ENCODE data around the gene CELF2. TPM values are rescaled to one million over a fixed set of nuclear protein-coding genes. Genes with fewer than 3 reads are reported as not detected.

CELF2 gene
- total RNA-seq, 1 donor: 135 TPM

DNA sequence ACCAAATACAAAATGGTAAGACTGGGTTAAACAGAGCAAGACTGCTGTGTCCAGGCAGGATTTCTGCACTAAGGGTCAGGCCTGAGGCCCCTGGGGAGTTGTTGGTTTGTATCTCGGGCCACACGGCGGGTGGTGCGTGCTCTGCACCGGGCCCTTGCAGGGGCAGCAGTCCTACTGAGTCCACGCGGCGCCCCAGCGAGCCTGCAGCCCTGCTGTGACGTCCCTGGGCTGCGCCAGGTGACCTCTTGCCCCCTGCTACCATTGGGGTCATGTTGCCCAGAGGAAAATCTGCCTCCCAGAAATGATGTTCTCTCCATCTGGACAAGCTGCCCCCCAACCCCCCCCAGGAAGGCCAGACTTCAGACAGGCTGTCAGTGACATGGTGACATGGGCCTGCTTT, 281.5 kb downstream of the CELF2 start:
- H3K4me3 ChIP-seq (ENCODE audit: low read length): no peak overlapping the region
- H3K27me3 ChIP-seq (ENCODE audit: insufficient read depth, low read length): no peaks in the 10 kb centered on the region
- no peaks in the 10 kb centered on the region for H3K4me1 ChIP-seq (ENCODE audit: insufficient read depth, low read length)
- H3K9me3 ChIP-seq (ENCODE audit: low read depth, low read length): no peaks in the 10 kb centered on the region

DNA sequence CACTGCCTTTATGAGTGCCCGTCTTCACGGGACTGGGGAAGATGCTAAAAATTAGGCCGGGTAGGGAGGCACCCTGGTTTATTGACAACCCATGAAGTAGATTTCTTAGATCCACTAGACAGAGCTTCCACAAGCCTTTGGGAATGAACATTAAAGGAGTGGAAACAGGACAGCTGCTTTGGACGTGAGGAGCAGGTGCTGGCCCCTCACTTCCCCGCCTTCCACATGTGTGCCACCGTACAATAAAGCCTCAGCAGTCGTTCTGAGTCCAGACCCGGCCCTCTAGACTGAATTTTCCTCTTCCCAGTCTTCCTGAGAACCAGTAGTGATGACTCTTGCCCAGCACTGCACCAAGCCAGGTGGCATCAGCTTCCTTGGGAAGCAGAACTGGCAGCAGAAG, 282.4 kb downstream of the CELF2 start:
- Histone ChIP-seq H3K4me1 (ENCODE audit: insufficient read depth, low read length) (no peaks in the 10 kb centered on the region), H3K9me3 (ENCODE audit: low read depth, low read length) (no peaks in the 10 kb centered on the region), H3K4me3 (ENCODE audit: low read length) (no peak overlapping the region), H3K27me3 (ENCODE audit: insufficient read depth, low read length) (no peaks in the 10 kb centered on the region)

DNA sequence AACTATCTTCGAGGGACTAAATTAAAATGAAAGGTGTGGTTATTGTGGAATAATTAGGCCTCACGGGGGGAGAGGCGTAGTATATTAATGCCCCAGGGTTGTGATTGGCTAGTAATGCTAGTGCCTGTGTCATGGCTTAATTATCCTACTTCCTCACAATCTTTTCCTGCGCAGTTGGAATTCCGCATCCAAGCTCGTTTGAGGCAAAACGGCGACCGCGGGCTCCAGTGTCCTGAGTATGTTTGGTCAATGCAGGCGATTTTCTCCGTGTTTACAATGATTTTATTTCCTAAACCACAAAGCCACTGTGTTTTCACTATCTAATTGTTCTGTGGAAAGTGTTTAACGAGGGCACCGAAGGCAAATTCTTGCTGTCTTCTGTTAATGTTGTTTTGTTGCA, 282.9 kb downstream of the CELF2 start:
- H3K9me3 ChIP-seq (ENCODE audit: low read depth, low read length): no peaks in the 10 kb centered on the region
- H3K4me1 ChIP-seq (ENCODE audit: insufficient read depth, low read length): no peaks in the 10 kb centered on the region
- H3K4me3 ChIP-seq (ENCODE audit: low read length): no peak overlapping the region
- no peaks in the 10 kb centered on the region for H3K27me3 ChIP-seq (ENCODE audit: insufficient read depth, low read length)

DNA sequence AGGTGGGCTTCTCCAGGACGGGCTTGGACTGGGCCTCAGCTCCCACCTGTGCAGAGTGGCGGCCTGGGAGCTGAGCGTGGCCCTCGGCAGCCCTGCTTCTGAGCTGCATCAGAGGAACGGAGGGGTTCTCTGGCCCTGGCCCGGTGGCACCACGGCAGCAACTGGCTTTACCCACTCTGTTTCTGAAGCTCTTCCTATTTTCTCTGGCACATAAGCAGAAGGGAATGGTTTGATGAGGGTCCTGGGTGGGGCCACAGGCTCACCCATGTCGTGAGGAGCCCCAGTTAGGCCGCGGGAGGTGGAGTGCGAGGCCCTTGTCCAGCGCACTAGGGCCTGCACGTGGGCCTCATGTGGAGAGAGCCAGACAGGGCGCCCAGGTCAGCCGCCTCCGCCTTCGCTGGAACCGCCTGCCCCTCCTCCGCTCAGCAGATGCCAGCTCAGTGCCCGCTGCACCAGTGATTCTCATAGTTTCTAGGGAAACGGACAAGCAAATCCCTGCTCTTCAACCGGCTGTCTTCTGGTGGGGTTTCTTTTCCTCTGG, 284.0 kb downstream of the CELF2 start:
- Histone ChIP-seq H3K4me1 (ENCODE audit: insufficient read depth, low read length) (no peaks in the 10 kb centered on the region), H3K9me3 (ENCODE audit: low read depth, low read length) (no peaks in the 10 kb centered on the region), H3K27me3 (ENCODE audit: insufficient read depth, low read length) (no peaks in the 10 kb centered on the region), H3K4me3 (ENCODE audit: low read length) (no peak overlapping the region)

DNA sequence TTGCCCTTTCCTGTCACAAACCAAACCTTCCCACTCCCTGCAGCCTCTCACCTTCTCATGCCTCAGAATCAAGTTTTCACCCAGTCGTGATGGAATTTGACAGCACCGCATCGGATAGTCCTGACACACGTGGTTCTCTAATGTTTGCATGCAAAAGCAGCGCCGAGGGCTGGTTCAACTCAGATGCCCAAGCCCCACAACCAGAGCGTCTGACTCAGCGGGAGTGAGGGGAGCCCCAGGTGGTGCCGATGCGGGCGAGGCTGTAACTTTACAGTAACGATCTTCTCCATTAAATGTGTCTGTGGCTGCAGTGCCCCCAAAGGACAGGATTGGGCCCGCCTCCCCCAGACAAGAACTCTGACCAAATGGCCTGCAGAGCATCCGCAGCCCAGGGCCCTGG, 284.5 kb downstream of the CELF2 start:
- H3K4me1 ChIP-seq (ENCODE audit: insufficient read depth, low read length): no peaks in the 10 kb centered on the region
- H3K27me3 ChIP-seq (ENCODE audit: insufficient read depth, low read length): no peaks in the 10 kb centered on the region

DNA sequence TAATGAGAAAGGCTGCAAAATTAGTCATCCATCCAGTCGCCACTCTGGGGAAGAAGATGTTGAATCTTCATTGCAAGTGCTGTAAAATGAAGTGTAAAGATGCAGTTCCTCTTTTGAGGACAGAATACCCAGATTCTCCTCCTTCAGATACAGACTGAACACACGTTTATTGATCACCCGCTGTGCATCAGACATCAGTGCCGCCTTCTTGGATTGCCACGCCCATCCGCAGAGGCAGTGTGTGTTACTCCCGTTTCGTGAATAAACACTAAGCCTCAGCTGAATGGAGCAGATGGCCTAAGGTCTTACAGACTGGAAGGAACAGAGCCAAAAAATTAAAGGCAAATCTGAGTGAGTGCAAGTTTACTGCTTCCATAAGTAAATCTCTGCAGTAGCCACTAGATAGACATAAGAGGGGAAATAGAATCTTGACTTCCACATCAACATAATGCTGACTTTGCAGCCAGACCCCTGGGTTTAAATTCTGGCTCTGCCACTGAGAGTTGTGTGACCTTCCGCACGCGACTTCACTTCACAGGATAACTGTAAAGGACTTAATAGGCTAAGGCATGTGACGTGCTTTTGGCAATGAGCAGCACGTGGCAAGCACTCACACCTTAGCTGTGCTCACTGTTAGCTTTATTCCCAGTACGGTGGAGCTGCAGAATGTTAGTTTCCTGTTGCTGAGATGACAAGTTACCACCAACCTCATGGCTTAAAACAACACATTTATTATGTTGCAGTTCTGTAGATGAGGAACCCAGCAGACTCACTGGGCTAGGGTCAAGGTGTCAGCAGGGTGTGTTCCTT, 285.9 kb downstream of the CELF2 start:
- Histone ChIP-seq H3K4me3 (ENCODE audit: low read length) (no peak overlapping the region), H3K4me1 (ENCODE audit: insufficient read depth, low read length) (no peaks in the 10 kb centered on the region), H3K27me3 (ENCODE audit: insufficient read depth, low read length) (no peaks in the 10 kb centered on the region), H3K9me3 (ENCODE audit: low read depth, low read length) (peaks cover 10% of the 10 kb centered on the region)

More for the DNA sequence above, 284.5 kb downstream of the CELF2 start:
- Histone ChIP-seq H3K4me3 (ENCODE audit: low read length) (no peak overlapping the region), H3K9me3 (ENCODE audit: low read depth, low read length) (no peaks in the 10 kb centered on the region)

DNA sequence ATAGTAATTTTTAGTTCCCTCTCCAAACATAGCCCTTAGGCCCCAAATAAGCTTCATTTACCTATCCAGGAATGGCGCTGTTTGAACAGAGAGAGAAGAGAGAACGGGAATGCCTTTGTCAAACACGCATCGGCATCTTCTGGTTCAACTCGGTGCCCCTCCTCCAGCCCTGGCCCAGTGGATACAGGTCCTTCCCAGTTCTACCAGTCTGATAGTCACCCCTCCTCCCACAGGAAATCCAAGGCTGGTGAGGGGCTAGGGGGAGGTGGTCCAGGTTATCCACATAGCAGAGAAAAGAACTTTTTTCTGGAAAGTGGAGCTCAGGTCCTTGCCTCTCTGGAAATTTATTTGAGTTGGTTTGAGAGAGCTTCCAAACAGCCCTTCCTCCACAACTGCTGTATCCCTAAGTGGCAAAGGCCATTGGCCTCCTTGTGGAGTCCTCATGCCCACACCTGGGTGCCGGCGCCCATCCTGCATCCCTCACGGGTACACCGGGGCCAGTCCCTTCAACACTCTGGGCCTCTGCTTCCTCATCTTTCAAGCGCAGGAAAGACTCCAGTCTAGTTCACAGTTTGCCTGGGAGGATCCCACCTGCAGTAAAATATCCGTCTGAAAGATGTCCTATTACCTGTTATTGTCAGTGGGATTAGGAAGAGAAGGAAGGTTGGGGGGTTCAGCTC, 287.4 kb downstream of the CELF2 start:
- H3K27me3 ChIP-seq (ENCODE audit: insufficient read depth, low read length): no peaks in the 10 kb centered on the region
- H3K4me1 ChIP-seq (ENCODE audit: insufficient read depth, low read length): no peaks in the 10 kb centered on the region
- H3K9me3 ChIP-seq (ENCODE audit: low read depth, low read length): peaks cover 10% of the 10 kb centered on the region
- no peak overlapping the region for H3K4me3 ChIP-seq (ENCODE audit: low read length)

DNA sequence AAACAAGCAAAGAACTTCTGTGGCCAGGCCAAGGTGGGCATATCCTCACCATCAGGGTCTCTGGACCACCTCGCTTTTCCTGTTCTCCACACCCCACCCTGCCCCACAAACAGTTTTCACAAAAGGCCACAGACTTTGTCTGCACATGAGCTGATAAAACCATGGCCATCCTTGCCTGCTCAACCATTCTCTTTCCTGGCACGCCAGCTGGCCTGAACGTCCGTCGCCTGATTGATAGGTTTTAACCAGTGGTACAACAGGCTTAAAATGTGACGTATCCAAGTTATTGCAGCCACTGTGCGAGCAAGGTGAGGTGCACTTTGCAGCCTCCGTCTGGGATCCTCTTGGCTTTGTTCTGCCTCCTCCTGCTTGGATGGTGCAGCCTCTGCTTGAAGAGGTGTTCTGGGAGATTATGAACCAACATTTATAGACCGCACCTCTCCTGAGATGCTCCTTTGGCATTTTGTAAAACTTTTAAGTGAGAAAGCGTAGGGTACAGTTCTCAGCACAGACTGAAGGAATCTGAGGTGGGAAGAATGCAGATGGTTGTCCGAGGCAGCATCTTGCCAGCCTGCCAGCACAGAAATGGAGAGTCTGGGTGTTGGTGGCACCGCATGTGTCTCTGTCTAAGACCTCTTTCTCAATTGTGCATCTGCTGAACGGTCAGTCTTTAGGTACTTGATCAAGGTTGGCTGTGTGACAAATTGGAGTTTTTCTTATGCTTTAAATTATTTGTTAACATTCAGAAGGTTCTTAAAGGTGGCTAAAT, 288.3 kb downstream of the CELF2 start:
- Histone ChIP-seq H3K27me3 (ENCODE audit: insufficient read depth, low read length) (no peaks in the 10 kb centered on the region), H3K4me1 (ENCODE audit: insufficient read depth, low read length) (no peaks in the 10 kb centered on the region), H3K4me3 (ENCODE audit: low read length) (no peak overlapping the region), H3K9me3 (ENCODE audit: low read depth, low read length) (peaks cover 10% of the 10 kb centered on the region)

DNA sequence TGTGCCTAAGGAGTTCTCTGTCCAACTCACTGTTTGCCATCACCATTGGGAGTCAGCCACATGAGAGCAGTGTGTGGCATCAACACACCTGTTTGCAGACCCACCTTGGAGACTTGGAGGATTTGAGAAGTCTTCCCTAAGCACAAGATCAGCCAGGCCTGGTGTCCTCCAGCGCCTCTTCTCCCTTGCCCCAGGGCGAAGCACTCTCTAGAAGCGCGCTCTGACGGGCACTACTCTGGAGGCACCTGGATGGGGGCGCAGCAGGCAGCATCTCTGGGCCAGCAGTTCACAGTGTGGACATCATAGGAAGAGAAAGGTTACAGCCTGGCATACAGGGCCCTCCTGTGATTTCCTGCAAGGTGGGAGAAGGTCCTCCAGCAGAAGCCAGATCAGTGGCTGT, 289.3 kb downstream of the CELF2 start:
- no peak overlapping the region for H3K4me3 ChIP-seq (ENCODE audit: low read length)
- peaks cover 10% of the 10 kb centered on the region for H3K9me3 ChIP-seq (ENCODE audit: low read depth, low read length)
- no peaks in the 10 kb centered on the region for H3K27me3 ChIP-seq (ENCODE audit: insufficient read depth, low read length)
- no peaks in the 10 kb centered on the region for H3K4me1 ChIP-seq (ENCODE audit: insufficient read depth, low read length)

DNA sequence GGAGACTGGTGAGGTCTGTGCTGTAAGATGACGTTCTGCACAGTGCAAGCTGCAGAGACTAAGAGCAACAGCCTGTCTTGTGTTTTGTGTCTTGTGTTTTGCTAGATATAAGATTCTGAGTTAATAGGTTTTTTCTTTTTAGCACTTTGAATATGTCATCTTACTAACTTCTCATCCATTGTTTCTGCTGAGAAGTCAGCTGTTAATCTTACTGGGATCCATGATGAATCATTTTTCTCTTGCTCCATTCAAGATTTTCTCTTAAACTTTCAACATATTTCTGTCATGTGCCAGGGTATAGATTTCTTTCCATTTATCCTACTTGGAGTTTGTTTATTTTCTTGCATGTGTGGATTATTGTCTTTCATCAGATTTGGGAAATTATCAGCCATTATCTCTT, 290.3 kb downstream of the CELF2 start:
- H3K27me3 ChIP-seq (ENCODE audit: insufficient read depth, low read length): no peaks in the 10 kb centered on the region
- no peak overlapping the region for H3K4me3 ChIP-seq (ENCODE audit: low read length)
- peaks cover 10% of the 10 kb centered on the region for H3K9me3 ChIP-seq (ENCODE audit: low read depth, low read length)
- H3K4me1 ChIP-seq (ENCODE audit: insufficient read depth, low read length): no peaks in the 10 kb centered on the region

DNA sequence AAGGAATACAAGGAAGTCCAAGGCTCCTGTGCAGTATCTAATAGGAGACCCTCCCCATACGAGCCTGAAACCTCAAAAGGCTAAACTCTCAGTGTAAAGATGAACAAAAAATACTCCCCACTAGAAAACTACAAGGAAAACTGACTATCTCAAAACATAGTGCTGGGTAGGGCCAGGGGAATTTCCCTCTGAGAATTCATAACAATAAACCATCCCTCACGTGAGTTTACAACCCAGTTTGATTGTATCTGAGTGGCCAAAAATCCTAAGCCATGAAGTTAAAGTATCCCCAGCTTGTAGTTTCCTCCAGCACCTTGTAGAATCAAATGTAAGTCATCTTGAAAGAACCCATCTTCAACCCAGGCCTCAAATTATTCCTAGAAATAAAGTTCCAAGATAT, 293.4 kb downstream of the CELF2 start:
- no peaks in the 10 kb centered on the region for H3K4me1 ChIP-seq (ENCODE audit: insufficient read depth, low read length)
- H3K9me3 ChIP-seq (ENCODE audit: low read depth, low read length): peaks cover 10% of the 10 kb centered on the region
- H3K4me3 ChIP-seq (ENCODE audit: low read length): no peak overlapping the region
- no peaks in the 10 kb centered on the region for H3K27me3 ChIP-seq (ENCODE audit: insufficient read depth, low read length)

DNA sequence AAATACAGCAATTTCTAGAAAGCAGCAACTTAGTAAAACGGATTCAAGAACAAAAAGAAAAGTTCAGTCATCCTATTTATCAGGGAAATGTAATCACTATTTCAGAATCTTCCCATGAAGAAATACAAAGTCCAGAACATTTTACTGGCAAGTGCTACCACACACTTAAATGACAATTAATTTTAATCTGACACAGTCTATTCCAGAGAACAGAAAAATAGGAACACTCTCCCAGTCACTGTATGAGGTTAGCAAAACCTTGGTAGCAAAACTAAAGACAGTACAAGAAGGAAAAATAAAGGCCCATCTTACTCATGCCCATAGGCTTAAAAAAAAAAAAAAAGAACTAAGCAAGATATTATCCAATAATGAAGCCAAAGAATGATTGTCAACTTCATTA, 295.8 kb downstream of the CELF2 start:
- H3K9me3 ChIP-seq (ENCODE audit: low read depth, low read length): no peaks in the 10 kb centered on the region
- H3K27me3 ChIP-seq (ENCODE audit: insufficient read depth, low read length): no peaks in the 10 kb centered on the region
- H3K4me3 ChIP-seq (ENCODE audit: low read length): no peak overlapping the region
- H3K4me1 ChIP-seq (ENCODE audit: insufficient read depth, low read length): no peaks in the 10 kb centered on the region

DNA sequence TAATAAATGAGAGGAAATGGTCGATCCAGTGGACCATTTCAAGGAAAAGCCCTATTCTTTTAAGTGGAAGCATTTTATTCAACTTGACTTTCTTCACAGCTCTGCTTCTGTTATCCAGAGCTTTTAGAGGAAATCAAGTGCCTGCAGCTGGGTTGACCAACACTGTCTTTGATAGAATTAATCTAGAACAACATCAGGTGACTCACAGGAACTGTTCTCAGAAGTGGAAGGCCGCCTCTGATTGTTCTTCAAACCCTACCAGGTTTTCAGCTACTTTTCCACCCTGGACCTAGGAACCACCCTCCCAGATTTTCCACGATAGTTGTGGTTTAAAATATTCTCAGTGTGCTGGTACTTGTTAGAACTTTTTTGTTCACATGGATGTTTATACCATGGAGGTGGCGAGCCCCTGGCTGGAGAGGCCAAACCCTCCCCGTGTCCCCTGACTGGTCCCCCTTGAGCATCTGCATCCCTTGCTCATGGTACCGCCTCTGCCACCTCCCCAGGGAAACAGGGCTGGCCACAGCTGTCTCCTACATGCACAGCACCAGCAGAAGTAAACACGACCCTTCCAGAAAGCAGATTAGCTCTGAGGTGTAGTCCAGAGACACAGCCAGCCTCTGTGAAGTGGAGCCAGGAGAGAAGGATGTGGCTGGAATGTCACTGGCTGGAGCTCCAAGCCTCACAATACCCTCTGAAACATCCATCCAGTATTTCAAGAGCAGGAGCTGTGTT, 300.4 kb downstream of the CELF2 start:
- H3K4me1 ChIP-seq (ENCODE audit: insufficient read depth, low read length): peaks cover 12% of the 10 kb centered on the region
- H3K9me3 ChIP-seq (ENCODE audit: low read depth, low read length): no peaks in the 10 kb centered on the region
- no peak overlapping the region for H3K4me3 ChIP-seq (ENCODE audit: low read length)
- no peaks in the 10 kb centered on the region for H3K27me3 ChIP-seq (ENCODE audit: insufficient read depth, low read length)

DNA sequence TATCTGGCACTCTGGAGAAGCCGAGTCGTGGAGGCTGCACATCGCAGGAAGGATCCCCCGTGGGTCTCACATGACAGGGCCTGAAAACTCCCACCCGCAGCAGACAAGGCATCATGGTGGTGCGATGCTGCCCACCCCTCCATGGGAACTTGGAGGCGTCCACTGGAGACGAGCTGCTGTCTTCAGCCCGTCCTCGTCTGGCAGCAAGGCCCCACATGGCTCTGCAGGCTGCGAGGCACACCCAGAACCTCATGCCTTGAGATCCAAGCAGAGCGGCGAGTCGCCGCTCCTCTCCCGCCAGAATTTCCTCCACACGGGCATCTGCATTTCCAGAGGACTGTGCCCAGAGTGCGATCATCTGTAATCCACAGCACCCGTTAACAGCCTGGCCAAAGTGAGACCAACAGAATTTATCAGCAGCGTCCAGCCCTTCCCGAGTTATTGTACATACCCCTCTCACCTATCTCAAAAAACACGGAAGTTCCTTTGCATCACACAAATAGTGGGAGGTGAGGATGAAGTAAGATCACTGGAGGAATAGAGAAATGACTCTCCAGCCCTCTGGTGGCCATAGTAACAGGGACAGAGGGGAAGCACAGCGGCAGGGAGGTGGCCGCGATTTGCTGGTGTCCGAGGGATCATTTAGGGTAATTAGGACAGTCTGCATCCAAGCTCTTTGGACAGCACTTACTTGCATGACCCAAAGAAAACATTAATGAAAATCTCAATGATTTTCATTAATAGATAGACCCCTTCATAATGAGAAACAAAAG, 301.3 kb downstream of the CELF2 start:
- H3K9me3 ChIP-seq (ENCODE audit: low read depth, low read length): no peaks in the 10 kb centered on the region
- peaks cover 12% of the 10 kb centered on the region for H3K4me1 ChIP-seq (ENCODE audit: insufficient read depth, low read length)
- H3K27me3 ChIP-seq (ENCODE audit: insufficient read depth, low read length): no peaks in the 10 kb centered on the region
- H3K4me3 ChIP-seq (ENCODE audit: low read length): no peak overlapping the region

All from mononuclear cell (primary cell).